GM23248 (cell line): Measurements from ENCODE around the gene CFAP90. TPM values are rescaled to one million over a fixed set of nuclear protein-coding genes. Genes with fewer than 3 reads are reported as not detected.

Experiments
- DNase-seq: peaks from one replicate; pipeline ENCODE4 v3.0.0-alpha.2; 2015
- H2AFZ ChIP-seq: fragments of 200-600 bp; sonication (generic); 2 replicates; pipeline ENCODE4 v1.6.1; 2016; ENCODE audit warnings: antibody characterized with exemption
- H3F3A ChIP-seq: fragments of 200-600 bp; sonication (generic); 2 replicates; pipeline ENCODE4 v1.6.1; 2016; ENCODE audit warnings: mild to moderate bottlenecking, antibody characterized with exemption, mixed run types; ENCODE audit not compliant: insufficient read depth
- H3K27ac ChIP-seq: fragments of 200-600 bp; sonication (generic); 2 replicates; pipeline ENCODE4 v1.5.1; 2016; ENCODE audit warnings: mild to moderate bottlenecking
- H3K27me3 ChIP-seq: fragments of 200-600 bp; sonication (generic); replicated peaks from 2 replicates; pipeline ENCODE4 v1.6.1; 2016; ENCODE audit warnings: mild to moderate bottlenecking; ENCODE audit not compliant: insufficient read depth
- H3K36me3 ChIP-seq: fragments of 200-600 bp; sonication (generic); 2 replicates; pipeline ENCODE4 v1.6.1; 2016; ENCODE audit warnings: low read depth, mild to moderate bottlenecking
- H3K4me1 ChIP-seq: fragments of 200-600 bp; sonication (generic); 2 replicates; pipeline ENCODE4 v1.6.1; 2016; ENCODE audit warnings: mild to moderate bottlenecking; ENCODE audit not compliant: insufficient read depth
- H3K4me2 ChIP-seq: fragments of 200-600 bp; sonication (generic); one replicate; pipeline ENCODE4 v1.6.1; 2016; ENCODE audit warnings: mild to moderate bottlenecking; ENCODE audit not compliant: unreplicated experiment
- H3K4me3 ChIP-seq: fragments of 200-600 bp; sonication (generic); 2 replicates; pipeline ENCODE4 v1.5.1; 2016; ENCODE audit warnings: mild to moderate bottlenecking
- H3K79me2 ChIP-seq: fragments of 200-600 bp; sonication (generic); 2 replicates; pipeline ENCODE4 v1.6.1; 2016; ENCODE audit warnings: mild to moderate bottlenecking; ENCODE audit not compliant: insufficient read depth
- H3K9ac ChIP-seq: fragments of 200-600 bp; sonication (generic); 2 replicates; pipeline ENCODE4 v1.6.1; 2016; ENCODE audit warnings: mild to moderate bottlenecking
- H3K9me2 ChIP-seq: fragments of 200-600 bp; sonication (generic); 2 replicates; pipeline ENCODE4 v1.6.1; 2016; ENCODE audit warnings: mixed run types, mild to moderate bottlenecking, moderate library complexity; ENCODE audit not compliant: insufficient read depth
- H3K9me3 ChIP-seq: fragments of 200-600 bp; sonication (generic); one replicate; pipeline ENCODE4 v1.6.1; 2017; ENCODE audit warnings: low read depth
- H4K20me1 ChIP-seq: fragments of 200-600 bp; sonication (generic); 2 replicates; pipeline ENCODE4 v1.6.0; 2016; ENCODE audit not compliant: insufficient read depth
- EZH2 ChIP-seq: fragments of 200-600 bp; sonication (generic); IDR thresholded peaks from 2 replicates; pipeline ENCODE4 v1.6.1; 2018; ENCODE audit warnings: antibody characterized with exemption, mild to moderate bottlenecking; ENCODE audit not compliant: insufficient read depth, poor library complexity, severe bottlenecking
- EZH2phosphoT487 ChIP-seq: fragments of 200-600 bp; sonication (generic); IDR thresholded peaks from 2 replicates; pipeline ENCODE4 v1.6.1; 2018; ENCODE audit warnings: antibody characterized with exemption, moderate library complexity, mild to moderate bottlenecking, low read depth; ENCODE audit not compliant: insufficient read depth
- WGBS, 2 experiments: methylation state at CpG; one replicate each; pipeline ENCODE4 v1.1.6; 2015 to 2017; ENCODE audit warnings: low lambda C conversion rate in 2 of 2, low coverage in 1 of 2; ENCODE audit errors: missing lambda C conversion rate in 2 of 2; 5-methylcytosine and 5-hydroxymethylcytosine counted together
- in situ Hi-C: fragments of 300-500 bp; cut with MboI; formaldehyde crosslinking; loops from 2 replicates; pipeline ENCODE4 v1.15.0; 2020
- polyA plus RNA-seq: library from polyadenylated mRNA; unstranded; fragments of >200 nt; fragmentation: Nextera tagmentation; extraction: Ambion mirVana; gene quantifications from 2 replicates; pipeline ENCODE4 v1.2.1, GENCODE V29; 2016
- total RNA-seq: library from RNA; depleted of rRNA; stranded (reverse); fragments of >200 nt; shearing (Covaris generic); gene quantifications from 2 replicates; pipeline ENCODE4 v1.2.3, GENCODE V29; 2014

CFAP90 gene
- total and polyA plus RNA-seq, 2 experiments from 2014 or later, result 0.19 to 0.32 TPM

DNA sequence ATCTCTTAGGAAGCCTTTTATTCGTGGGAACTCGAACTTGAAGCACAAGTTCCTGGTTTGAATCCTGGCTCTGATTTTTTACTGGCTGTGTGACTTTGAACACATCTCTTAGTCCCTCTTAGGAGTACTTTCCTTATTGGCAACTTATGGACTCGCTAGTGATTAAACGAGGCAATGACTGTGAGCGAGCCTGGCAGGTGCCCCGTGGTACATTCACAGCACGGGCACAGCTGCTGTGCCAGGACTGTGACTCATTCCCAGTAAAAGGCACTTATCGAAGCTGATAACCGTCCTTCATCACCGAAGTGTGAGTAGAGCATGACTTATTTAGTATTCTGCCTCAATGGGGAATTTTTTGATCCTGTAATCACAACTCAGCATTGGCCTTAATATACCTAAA, 22.7 kb downstream of the CFAP90 start:
- Histone ChIP-seq H3K4me1 (no peaks in the 10 kb centered on the region), H3K9me3 (no peaks in the 10 kb centered on the region), H3K4me2 (no peak overlapping the region), H2AFZ (no peak overlapping the region), H4K20me1 (no peaks in the 10 kb centered on the region), H3K27me3 (peaks cover 10% of the 10 kb centered on the region; the same call in 1 of the 2 replicates), H3K9me2 (no peaks in the 10 kb centered on the region), H3K79me2 (no peaks in the 10 kb centered on the region), H3K36me3 (no peaks in the 10 kb centered on the region), H3K27ac (no peak overlapping the region), H3K9ac (no peak overlapping the region), H3K4me3 (no peak overlapping the region), H3F3A (no peaks in the 10 kb centered on the region)
- TF ChIP-seq EZH2 (no peak), EZH2phosphoT487 (no peak)
- WGBS, 2 experiments, result 54 to 59% methylated on average over 10 of the region's 10 CpGs
- in situ Hi-C loops, result no loop called here
- DNase-seq, result no peak

DNA sequence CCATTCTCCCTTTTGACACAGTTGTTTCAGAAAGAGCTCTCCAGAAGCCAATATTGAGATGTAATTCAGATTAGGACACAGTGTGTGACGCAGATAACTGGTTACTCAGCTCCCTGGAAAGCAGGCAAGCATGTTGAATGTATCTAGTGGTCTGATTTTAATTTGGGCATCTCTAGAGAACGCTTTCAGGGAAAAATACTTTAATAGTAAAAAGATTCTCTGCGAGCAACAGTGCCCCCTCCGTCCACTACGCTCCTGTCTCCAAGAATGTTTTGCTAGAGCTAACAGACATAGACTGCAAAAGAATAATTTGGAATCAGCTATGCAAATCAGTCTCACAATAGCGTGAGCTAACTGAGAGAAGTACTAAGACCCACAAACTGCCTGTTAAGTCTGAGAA, 23.3 kb downstream of the CFAP90 start:
- Histone ChIP-seq H3K9me3 (no peaks in the 10 kb centered on the region), H2AFZ (no peak overlapping the region), H3K4me3 (no peak overlapping the region), H3K27me3 (peaks cover 10% of the 10 kb centered on the region; the same call in 1 of the 2 replicates), H3F3A (no peaks in the 10 kb centered on the region), H4K20me1 (no peaks in the 10 kb centered on the region), H3K27ac (no peak overlapping the region), H3K36me3 (no peaks in the 10 kb centered on the region), H3K4me1 (no peaks in the 10 kb centered on the region), H3K9me2 (no peaks in the 10 kb centered on the region), H3K79me2 (no peaks in the 10 kb centered on the region), H3K9ac (no peak overlapping the region), H3K4me2 (no peak overlapping the region)
- in situ Hi-C loops, result no loop called here
- DNase-seq, result peak; percentile 65
- WGBS, 2 experiments, result 2 to 3% methylated on average over 6 of the region's 6 CpGs
- TF ChIP-seq EZH2phosphoT487 (no peak), EZH2 (no peak)

DNA sequence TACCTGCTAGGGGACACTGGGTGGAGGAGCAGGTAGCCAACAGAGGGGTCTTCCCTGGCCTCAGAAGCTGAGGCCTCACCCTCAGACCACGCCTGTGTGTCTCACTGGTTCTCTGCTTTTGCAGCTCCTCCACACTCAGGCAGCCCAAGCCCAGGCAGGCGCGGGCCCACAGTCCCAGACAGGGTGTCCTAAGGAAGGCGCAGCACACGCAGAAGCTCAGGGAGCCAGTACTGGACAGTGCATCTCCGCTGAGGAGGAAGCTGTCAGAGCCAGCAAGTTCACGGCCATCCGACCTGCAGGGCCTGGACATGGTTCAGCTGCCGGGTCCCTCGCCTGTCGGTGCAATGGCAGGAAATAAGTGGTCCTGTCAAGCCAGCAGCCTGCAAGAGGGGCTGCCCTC, 25.3 kb downstream of the CFAP90 start:
- H3K4me2 ChIP-seq, result no peak overlapping the region
- H3K9me2 ChIP-seq, result no peaks in the 10 kb centered on the region
- no peak for TF ChIP-seq EZH2
- TF ChIP-seq EZH2phosphoT487, result no peak
- H3K27ac ChIP-seq, result no peak overlapping the region
- no peaks in the 10 kb centered on the region for H4K20me1 ChIP-seq
- no peak overlapping the region for H3K9ac ChIP-seq
- no peaks in the 10 kb centered on the region for H3K4me1 ChIP-seq
- 70 to 73% methylated on average over 11 of the region's 11 CpGs for WGBS, 2 experiments
- H3K27me3 ChIP-seq, result peaks cover 8% of the 10 kb centered on the region; the same call in 1 of the 2 replicates
- in situ Hi-C loops, result no loop called here
- H2AFZ ChIP-seq, result no peak overlapping the region
- H3K4me3 ChIP-seq, result no peak overlapping the region
- DNase-seq, result no peak
- no peaks in the 10 kb centered on the region for H3K79me2 ChIP-seq
- no peaks in the 10 kb centered on the region for H3K9me3 ChIP-seq
- H3F3A ChIP-seq, result no peaks in the 10 kb centered on the region
- no peaks in the 10 kb centered on the region for H3K36me3 ChIP-seq

DNA sequence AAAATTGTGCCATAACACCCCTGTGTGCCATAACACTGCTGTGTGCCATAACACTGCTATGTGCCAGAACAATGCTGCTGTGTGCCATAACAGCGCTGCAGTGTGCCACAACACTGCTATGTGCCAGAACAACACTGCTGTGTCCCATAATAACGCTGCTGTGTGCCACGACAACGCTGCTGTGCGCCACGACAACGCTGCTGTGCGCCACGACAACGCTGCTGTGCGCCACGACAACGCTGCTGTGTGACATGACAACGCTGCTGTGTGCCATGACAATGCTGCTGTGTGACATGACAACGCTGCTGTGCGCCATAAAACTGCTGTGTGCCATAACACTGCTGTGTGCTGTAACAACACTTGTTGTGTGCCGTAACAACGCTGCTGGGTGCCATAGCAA, 25.9 kb downstream of the CFAP90 start:
- H2AFZ ChIP-seq, result no peak overlapping the region
- 76 to 77% methylated on average over 18 of the region's 18 CpGs for WGBS, 2 experiments
- peaks cover 3% of the 10 kb centered on the region; the same call in 1 of the 2 replicates for H3K27me3 ChIP-seq
- H4K20me1 ChIP-seq, result no peaks in the 10 kb centered on the region
- H3K27ac ChIP-seq, result no peak overlapping the region
- no peaks in the 10 kb centered on the region for H3K79me2 ChIP-seq
- H3K9me2 ChIP-seq, result no peaks in the 10 kb centered on the region
- no peak overlapping the region for H3K9ac ChIP-seq
- in situ Hi-C loops, result no loop called here
- no peaks in the 10 kb centered on the region for H3K36me3 ChIP-seq
- no peaks in the 10 kb centered on the region for H3F3A ChIP-seq
- no peak overlapping the region for H3K4me2 ChIP-seq
- H3K9me3 ChIP-seq, result no peaks in the 10 kb centered on the region
- no peak overlapping the region for H3K4me3 ChIP-seq
- H3K4me1 ChIP-seq, result no peaks in the 10 kb centered on the region
- no peak for DNase-seq
- TF ChIP-seq EZH2 (no peak), EZH2phosphoT487 (no peak)

DNA sequence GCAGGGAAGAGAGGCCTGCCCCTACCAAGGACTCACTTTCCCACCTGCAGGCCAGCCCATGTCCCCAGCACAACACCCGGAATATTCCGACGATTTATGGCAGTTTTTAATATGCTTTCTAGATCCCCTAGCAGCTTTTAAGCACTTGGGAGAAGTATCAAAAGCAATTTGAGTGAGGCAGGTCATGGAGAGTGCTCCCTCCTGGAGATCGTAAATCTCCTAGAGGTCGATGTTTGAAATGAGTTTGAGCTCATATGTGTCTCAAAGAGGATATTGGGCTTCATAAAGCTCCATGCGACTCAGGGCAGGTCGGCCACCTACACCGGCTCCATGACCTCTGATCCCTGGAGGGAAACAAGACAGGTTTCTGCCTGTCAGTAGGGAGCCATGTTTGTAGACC, 27.3 kb downstream of the CFAP90 start:
- no peaks in the 10 kb centered on the region for H4K20me1 ChIP-seq
- peaks cover 3% of the 10 kb centered on the region; the same call in 1 of the 2 replicates for H3K27me3 ChIP-seq
- no peak for DNase-seq
- H3K27ac ChIP-seq, result no peak overlapping the region
- H3K9me2 ChIP-seq, result no peaks in the 10 kb centered on the region
- no peak overlapping the region for H3K4me3 ChIP-seq
- TF ChIP-seq EZH2phosphoT487 (no peak), EZH2 (no peak)
- H3K79me2 ChIP-seq, result no peaks in the 10 kb centered on the region
- in situ Hi-C loops, result no loop called here
- no peaks in the 10 kb centered on the region for H3F3A ChIP-seq
- no peaks in the 10 kb centered on the region for H3K4me1 ChIP-seq
- H3K4me2 ChIP-seq, result no peak overlapping the region
- WGBS, 2 experiments, result 49% methylated on average over 8 of the region's 8 CpGs
- H3K9me3 ChIP-seq, result no peaks in the 10 kb centered on the region
- no peaks in the 10 kb centered on the region for H3K36me3 ChIP-seq
- H3K9ac ChIP-seq, result no peak overlapping the region
- no peak overlapping the region for H2AFZ ChIP-seq
